ENCODE data around the gene ZNF23.

ZNF23 gene

GRCh38 chr16:71440669-71441347 lies 21.2 kb downstream of the ZNF23 start:
- no peaks in the 10 kb centered on the region for H3K4me1 ChIP-seq
- H3K9me3 ChIP-seq, result no peaks in the 10 kb centered on the region
- TF ChIP-seq CTCF (IDR thresholded peaks at IDR 0.05; ENCODE audit: low read depth, low read length), result 0 out of 2 replicates have a peak, but pooled peaks have one; percentile 16
- no peak overlapping the region for H3K4me3 ChIP-seq (ENCODE audit: low read depth, low read length)
- no peaks in the 10 kb centered on the region for H3K36me3 ChIP-seq
- no peak for DNase-seq
- H3K27me3 ChIP-seq, result 0 out of 2 replicates have a peak, but pooled peaks cover 3% of the 10 kb centered on the region

DNA sequence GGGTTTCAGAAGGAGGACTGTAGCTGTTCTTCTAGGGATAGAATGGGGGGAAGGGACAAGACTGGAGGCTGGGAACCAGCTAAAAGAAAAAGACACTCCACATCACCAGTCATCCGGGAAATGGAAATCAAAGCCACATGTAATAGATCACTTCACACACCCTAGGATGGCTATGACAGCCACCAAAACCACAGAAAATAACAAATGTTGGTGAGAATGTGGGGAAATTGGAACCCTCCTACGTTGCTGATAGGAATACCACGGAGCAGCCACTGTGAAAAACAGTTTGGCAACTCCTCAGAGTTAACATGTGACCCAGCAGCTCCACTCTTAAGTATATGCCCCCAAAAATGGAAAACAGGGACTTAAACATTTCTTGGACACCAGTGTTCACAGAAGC lies 22.5 kb downstream of the ZNF23 start:
- DNase-seq, result no peak
- Histone ChIP-seq H3K27me3 (0 out of 2 replicates have a peak, but pooled peaks cover 3% of the 10 kb centered on the region), H3K36me3 (no peaks in the 10 kb centered on the region), H3K9me3 (no peaks in the 10 kb centered on the region), H3K4me1 (no peaks in the 10 kb centered on the region), H3K4me3 (ENCODE audit: low read depth, low read length) (no peak overlapping the region)
- no peak for TF ChIP-seq CTCF (IDR thresholded peaks at IDR 0.05; ENCODE audit: low read depth, low read length)

DNA sequence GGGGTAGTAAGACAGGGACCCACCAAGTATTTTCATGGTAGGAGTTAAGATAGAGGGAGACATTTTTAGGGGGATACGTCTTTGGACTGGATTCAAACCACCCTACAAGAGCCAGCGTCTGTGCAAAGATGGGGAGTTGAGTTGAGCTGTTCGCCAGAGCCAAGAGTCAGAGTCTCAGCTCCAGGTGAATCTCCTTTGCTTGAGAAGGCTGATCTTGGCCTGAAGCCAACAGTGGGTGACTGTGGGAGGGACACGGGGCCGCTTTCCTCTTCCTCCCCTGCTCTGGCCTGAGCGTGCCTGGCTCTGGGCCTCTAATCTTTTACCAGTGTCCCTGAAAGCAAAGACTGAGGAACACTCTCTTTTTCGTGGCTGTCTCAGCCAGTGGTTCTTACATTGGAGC lies 25.6 kb downstream of the ZNF23 start:
- H3K4me1 ChIP-seq, result no peaks in the 10 kb centered on the region
- no peaks in the 10 kb centered on the region for H3K36me3 ChIP-seq
- H3K4me3 ChIP-seq (ENCODE audit: low read depth, low read length), result no peak overlapping the region
- no peak for TF ChIP-seq CTCF (IDR thresholded peaks at IDR 0.05; ENCODE audit: low read depth, low read length)
- H3K27me3 ChIP-seq, result 0 out of 2 replicates have a peak, but pooled peaks cover 3% of the 10 kb centered on the region
- no peak for DNase-seq
- no peaks in the 10 kb centered on the region for H3K9me3 ChIP-seq

GRCh38 chr16:71432906-71433305 lies 29.1 kb downstream of the ZNF23 start:
- Histone ChIP-seq H3K4me1 (no peaks in the 10 kb centered on the region), H3K27me3 (peaks cover 3% of the 10 kb centered on the region; the same call in 1 of the 2 replicates), H3K36me3 (no peaks in the 10 kb centered on the region), H3K9me3 (no peaks in the 10 kb centered on the region), H3K4me3 (ENCODE audit: low read depth, low read length) (no peak overlapping the region)
- no peak for DNase-seq
- TF ChIP-seq CTCF (IDR thresholded peaks at IDR 0.05; ENCODE audit: low read depth, low read length), result no peak

DNA sequence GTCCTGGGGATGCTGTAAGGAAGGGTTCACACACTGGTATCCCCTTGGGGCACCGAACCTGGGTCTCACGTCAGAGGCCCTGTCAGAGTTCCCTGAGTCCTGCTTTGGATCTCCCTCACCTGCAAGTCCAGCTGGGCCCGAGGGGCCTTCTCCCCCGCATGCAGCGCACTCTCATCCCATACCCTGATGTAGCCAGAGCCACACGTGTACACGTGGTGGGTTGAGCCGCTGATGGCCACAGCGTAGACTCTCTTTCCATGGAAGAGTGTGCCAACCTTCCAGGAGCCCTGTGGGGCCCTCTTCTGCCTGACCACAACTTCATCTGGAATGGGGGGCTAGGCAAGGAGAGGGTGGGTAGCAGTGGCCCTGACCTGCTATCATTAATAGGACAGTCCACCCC lies 30.1 kb downstream of the ZNF23 start:
- Histone ChIP-seq H3K4me1 (no peaks in the 10 kb centered on the region), H3K36me3 (no peaks in the 10 kb centered on the region), H3K4me3 (ENCODE audit: low read depth, low read length) (no peak overlapping the region), H3K9me3 (no peaks in the 10 kb centered on the region), H3K27me3 (peaks cover 3% of the 10 kb centered on the region; the same call in 1 of the 2 replicates)
- TF ChIP-seq CTCF (IDR thresholded peaks at IDR 0.05; ENCODE audit: low read depth, low read length), result no peak
- no peak for DNase-seq

DNA sequence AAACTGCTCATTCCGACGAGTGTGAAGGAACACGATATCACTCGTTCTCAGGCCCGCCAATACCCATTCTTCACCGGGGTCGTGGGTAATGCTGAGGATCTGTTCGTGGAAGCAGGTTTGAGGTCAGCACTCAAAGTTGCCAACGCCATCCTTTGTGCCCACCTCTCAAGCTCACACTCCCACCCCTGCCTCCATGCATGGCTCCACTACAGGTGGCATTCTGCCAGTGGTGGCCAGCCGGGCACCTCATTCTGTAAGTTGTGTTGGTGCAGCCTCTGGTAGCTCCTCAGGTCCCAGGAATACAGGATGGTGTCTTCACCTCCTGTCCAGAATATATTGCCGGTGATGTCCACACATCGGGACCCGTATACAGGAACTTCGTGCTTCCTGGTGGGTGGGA lies 30.9 kb downstream of the ZNF23 start:
- DNase-seq, result no peak
- H3K36me3 ChIP-seq, result no peaks in the 10 kb centered on the region
- peaks cover 2% of the 10 kb centered on the region for H3K27me3 ChIP-seq
- no peak for TF ChIP-seq CTCF (IDR thresholded peaks at IDR 0.05; ENCODE audit: low read depth, low read length)
- H3K4me3 ChIP-seq (ENCODE audit: low read depth, low read length), result no peak overlapping the region
- no peaks in the 10 kb centered on the region for H3K4me1 ChIP-seq
- H3K9me3 ChIP-seq, result no peaks in the 10 kb centered on the region
